ENCODE measurements around the gene CHCHD1.

DNA sequence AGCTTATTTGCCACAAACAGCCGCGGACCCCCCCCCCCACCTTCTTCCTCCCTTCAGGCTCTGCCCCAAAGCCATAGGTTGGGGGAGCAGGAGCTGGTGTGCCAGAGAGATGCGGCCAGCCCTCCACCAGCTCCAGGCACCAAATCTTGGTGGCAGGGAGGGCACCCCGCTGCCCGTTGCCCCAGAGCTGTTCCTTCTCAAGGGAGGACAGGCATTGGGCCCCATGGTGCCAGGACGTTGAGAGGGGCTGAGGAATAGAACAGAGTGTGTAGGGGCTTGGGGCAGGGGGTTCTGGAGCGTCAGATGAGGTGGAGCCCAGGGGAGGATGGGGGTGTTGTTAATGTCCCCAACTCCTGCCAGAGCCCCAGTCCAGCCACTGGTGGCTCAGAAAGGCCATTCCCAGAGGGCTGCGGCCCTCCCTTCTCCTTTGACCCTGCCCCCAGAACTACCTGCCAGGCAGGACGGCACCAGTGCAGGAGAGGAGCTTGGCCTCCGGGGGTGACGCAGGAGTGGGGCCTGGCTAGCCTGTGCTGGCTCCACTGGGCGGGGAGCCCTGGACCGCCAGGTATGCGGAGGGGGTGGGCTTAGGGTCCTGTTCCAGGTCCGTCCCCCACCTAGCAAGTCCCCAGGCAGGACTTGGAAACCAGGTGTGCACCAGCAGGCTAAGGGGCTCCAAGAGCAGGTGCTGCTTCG, 47.7 kb upstream of the CHCHD1 start:
- TF ChIP-seq PHF8 (IDR thresholded peaks at IDR 0.05; ENCODE audit: borderline replicate concordance, low read depth) (no peak), MAZ (IDR thresholded peaks at IDR 0.05; ENCODE audit: borderline replicate concordance, low read depth, low read length) (no peak), POLR2A (IDR thresholded peaks at IDR 0.05; ENCODE audit: low read length) (no peak), ESRRA (IDR thresholded peaks at IDR 0.05; ENCODE audit: borderline replicate concordance, low read length) (no peak), POLR2AphosphoS2 (conservative IDR thresholded peaks at IDR 0.05; ENCODE audit: low read length) (no peak), HOXA7 (CRISPR knock-in tag; IDR thresholded peaks at IDR 0.05) (no peak), CBX2 (IDR thresholded peaks at IDR 0.05; ENCODE audit: borderline replicate concordance, low read depth) (no peak), NR3C1 (IDR thresholded peaks at IDR 0.05) (no peak)
- TF ChIP-seq, protein P1, sequence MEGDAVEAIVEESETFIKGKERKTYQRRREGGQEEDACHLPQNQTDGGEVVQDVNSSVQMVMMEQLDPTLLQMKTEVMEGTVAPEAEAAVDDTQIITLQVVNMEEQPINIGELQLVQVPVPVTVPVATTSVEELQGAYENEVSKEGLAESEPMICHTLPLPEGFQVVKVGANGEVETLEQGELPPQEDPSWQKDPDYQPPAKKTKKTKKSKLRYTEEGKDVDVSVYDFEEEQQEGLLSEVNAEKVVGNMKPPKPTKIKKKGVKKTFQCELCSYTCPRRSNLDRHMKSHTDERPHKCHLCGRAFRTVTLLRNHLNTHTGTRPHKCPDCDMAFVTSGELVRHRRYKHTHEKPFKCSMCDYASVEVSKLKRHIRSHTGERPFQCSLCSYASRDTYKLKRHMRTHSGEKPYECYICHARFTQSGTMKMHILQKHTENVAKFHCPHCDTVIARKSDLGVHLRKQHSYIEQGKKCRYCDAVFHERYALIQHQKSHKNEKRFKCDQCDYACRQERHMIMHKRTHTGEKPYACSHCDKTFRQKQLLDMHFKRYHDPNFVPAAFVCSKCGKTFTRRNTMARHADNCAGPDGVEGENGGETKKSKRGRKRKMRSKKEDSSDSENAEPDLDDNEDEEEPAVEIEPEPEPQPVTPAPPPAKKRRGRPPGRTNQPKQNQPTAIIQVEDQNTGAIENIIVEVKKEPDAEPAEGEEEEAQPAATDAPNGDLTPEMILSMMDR (IDR thresholded peaks at IDR 0.05): no peak

All from A549 (cell line).